ENCODE results near the gene TCF12. TPM values are rescaled to one million over a fixed set of nuclear protein-coding genes. Genes with fewer than 3 reads are reported as not detected.
A peak's percentile ranks its signal among the peaks of the same experiment; 100 is the strongest.

TCF12 gene
- total RNA-seq, result 155 TPM

DNA sequence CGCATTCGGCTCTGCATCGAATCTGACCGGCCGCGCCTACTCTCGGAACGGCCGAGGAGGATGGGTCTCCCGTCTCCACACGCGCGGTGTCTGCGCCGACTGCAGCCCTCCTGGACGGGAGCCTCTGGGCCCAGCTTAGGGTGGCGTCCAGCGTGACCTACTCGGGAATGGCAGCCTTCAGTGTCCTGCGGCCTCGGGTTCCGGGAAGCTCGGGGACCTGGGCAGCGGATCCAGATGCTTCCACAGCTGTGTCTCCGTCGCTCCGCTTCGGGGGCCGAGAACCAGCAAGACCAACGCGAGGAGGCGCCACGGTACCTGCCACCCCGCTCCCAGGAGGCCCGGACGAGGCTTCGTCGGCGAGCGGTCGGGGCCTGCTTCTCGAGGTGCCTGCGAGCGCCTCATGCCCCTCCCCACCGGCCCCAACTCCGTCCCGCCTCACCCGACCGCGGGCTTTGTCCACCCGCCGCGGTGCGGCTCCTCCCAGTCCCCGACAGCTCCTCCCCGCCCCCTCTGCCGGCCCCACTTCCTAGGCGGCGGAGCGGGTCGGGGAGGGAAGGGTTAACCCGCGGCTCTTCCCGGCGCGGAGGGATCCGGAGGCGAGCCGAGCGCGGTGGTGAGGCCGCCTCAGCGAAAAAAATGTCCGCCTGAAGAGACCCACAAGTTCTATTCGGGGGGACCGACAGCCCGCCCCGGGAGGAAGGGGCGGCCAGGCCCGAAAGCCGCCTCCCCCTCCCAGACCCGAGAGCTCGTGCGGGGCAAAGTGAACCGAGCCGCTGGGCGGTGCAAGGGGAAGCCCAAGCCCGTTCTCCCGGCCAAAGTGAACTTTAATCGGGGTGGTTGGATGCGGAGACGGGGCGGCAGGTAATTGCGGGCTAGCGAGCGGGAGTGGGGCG lies at the start of gene TCF12:
TSS of gene TCF12 (plus strand) at position 599 of the 893 bp plus-strand sequence. CDS start 1,270 bp downstream, outside the sequence.
- intact Hi-C loops (cut with DNase I), result loop anchor here (2.0 kb wide), 1 partner anchor 31 kb away; no protein-coding TSS in a partner anchor

DNA sequence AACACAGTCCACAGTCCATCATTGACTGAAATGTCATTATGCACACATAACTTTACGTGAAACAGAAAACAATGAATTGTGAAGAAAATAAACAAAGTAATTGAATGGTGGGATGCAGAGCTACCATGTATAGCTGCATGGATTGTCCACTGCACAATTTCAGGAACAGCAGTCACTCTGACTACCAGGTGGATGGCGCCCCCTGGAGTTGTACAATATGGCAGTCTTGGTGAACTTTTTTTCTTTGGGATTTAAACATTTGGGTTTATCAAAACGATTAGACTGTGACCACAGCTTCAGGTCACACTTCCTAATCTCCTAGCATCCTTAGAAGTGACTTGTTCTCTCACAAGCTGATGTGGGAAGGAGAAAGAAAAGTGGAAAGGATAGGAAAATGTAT lies 48.9 kb upstream of the TCF12 start:
- DNase-seq (ENCODE audit: low spot score) (peak; percentile 65), ATAC-seq (no peak)
- intact Hi-C loops (cut with DNase I), result no loop called here

More for the DNA sequence above, at the start of gene TCF12:
- DNase-seq (ENCODE audit: low spot score), result peak; percentile 97
- ATAC-seq, result peak; percentile 98

DNA sequence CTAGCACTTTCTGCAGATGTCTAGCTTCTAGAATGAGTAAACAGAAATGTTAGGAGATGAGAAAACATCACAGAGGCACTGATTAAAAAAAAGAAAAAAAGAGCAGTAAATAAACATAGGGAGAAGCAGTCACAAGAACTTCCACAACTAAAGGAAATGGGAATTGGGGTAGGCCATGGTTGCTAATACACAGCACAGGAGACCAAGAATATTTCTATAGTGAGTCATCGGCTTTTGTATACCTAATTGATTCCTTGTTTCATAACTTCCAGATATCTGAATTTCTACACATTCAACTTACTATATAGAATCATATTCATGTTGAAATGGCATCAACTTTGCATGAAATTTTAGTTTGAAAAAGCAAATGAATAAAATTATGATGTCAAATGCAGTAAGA lies 47.3 kb upstream of the TCF12 start:
- intact Hi-C loops (cut with DNase I), result no loop called here
- ATAC-seq, result no peak
- no peak for DNase-seq (ENCODE audit: low spot score)

DNA sequence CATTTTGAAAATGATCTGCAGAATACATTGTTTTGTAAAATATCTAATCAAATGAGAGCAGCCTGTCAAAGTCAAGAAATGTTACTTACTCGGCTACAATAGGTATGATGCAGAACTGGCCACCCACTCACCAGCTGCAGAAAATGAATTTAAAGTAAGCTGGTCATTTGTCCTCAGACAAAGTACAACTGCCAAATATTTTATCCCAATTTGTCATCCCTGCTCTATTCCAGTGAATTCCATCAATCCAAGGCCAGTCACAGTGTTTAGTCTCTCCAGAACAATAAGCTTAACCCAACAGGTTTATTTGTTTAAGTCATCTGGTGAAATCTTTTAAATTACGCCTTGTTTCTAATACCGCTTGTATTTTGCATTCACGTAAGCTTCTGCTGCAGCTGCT lies 46.6 kb upstream of the TCF12 start:
- DNase-seq (ENCODE audit: low spot score) (no peak), ATAC-seq (no peak)
- intact Hi-C loops (cut with DNase I), result no loop called here

DNA sequence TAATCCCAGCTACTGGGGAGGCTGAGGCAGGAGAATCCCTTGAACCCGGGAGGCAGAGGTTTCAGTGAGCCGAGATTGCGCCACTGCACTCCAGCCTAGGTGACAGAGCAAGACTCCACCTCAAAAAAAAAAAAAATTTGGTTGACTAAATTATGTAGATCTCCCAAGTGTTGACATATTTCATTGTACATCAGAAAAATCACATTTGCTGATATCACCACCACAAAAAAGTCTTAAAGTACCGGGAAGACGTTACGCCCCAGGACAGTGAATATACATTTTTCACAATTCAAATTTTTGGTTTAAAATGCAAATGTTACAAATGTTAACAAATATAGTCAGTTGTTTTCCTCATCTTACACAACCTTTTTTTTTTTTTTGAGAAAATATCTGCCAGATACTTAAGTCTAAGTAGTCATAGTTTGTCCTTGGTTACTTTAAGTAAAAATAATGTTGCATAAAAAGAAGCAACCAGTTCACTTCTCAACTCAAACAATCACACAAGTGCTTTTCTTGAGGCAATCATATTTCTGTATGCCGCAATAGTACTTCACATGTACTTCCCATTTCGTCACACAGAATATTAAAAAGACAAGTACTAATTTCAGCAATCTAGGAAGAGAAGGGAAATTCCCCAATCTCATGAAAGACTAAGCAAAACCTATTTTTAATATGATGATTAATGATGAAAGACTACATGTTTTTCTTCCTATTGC lies 41.0 kb upstream of the TCF12 start:
- no peak for ATAC-seq
- no peak for DNase-seq (ENCODE audit: low spot score)
- intact Hi-C loops (cut with DNase I), result no loop called here

DNA sequence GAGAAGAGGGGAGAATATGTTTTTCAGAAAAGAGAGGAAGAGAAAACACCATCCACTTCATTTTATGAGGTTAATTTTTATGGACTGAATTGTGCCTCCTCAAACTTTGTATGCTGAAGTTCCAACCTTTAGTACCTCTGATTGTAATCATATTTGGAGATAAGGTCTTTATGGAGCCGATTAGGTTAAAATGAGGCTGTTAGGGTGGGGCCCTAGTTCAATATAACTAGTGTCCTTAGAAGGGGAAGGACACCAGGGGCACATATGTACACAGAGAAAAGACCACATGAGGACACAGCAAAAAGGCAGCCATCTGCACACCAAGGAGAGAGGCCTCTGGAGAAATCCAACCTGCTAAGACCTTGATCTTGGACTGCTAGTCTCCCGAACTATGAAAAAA lies 38.9 kb upstream of the TCF12 start:
- ATAC-seq, result no peak
- DNase-seq (ENCODE audit: low spot score), result no peak
- intact Hi-C loops (cut with DNase I), result no loop called here

DNA sequence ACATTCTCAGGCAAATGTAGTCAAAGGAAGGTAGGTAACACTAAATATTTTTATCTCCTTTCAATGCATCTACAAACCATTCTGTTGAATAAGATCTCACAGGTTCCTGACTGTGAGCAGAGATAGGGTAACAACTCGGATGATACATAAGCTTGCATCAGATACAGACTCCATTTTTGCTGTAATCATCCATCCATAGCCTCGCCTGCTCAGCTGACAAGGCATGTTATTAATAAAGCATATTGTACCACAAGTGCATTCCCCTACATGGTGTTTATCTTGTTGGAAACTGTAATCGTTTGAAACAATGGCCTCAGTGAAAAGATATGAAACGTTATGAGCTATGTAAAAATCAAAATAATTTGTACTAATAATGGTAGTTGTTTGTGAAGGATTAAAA lies 35.4 kb upstream of the TCF12 start:
- intact Hi-C loops (cut with DNase I), result no loop called here
- no peak for DNase-seq (ENCODE audit: low spot score)

DNA sequence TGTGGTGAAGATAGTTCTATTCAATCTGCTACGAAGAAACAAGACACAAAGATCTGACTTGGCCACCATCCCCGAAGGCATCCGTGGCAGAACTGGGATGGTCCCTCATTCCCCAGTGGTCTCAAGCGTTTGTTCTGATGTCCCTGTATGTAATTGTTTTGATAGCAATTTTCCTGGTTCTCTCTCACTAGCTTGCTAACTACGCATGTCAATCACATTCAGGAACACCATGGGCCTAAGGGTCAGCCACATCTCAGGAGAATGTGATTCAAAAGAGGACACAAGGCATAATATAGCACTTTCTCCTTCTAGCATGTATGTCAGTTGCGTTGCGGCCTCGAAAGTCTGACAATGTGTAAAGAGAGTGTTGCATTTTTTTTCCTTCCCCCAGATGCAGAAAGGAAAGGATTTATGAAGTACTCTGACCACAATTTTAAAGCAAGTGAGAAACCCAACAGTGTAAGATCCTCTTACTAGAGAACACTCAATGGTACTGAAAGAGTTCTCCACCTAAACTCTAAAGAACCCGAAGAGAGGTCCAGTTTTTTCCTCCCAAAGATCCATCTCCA lies 32.0 kb upstream of the TCF12 start:
- DNase-seq (ENCODE audit: low spot score) (no peak), ATAC-seq (peak; percentile 5)
- intact Hi-C loops (cut with DNase I), result loop anchor here (2.0 kb wide), 1 partner anchor 32 kb away; the partner anchor contains the start of gene TCF12

More for the DNA sequence above, 35.4 kb upstream of the TCF12 start:
- ATAC-seq, result no peak

DNA sequence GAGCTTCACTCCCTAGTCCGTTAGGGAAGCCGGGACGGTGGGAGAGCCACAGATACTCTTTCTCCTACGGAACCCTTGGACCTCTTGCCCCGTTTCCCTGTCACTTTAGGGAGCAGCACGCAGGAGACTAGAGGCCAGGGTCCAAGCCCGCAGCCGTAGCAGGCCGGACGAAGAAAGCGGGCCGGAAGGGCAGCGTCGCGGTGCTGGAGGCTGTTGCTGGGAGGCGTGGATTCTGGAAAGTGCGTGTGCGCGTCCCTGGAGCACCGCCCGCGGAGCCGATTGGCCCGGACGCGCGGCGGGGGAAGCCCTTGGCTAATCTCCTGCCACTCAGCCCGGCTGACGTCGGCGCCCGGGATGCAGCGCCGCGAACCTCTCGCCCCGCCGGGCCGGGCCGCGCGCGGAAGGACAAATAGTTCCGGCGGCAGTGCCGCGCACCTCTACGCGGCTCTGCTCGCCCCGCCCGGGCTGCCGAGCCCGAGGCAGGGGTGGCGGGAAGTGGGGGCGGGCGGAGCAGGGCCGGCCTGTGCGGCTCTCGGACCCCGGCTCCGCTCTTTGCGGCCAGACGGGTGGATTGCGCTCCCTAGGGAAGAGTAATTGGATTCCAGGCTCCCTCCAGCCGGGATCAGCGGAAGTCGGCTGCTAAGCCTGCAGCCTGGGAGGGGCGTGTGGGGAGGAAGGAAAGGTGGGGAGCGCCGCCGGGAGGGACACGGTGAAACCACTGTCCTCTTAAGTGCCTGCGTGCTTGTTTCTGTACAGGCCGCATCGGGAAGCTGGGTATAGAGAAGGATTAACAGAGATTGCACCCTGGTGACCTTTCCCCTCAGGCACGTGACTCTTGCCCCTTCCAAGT lies 31.3 kb upstream of the TCF12 start:
- intact Hi-C loops (cut with DNase I), result loop anchor here (2.0 kb wide), 1 partner anchor 32 kb away; the partner anchor contains the start of gene TCF12
- ATAC-seq (peak; percentile 99), DNase-seq (ENCODE audit: low spot score) (peak; percentile 95)

DNA sequence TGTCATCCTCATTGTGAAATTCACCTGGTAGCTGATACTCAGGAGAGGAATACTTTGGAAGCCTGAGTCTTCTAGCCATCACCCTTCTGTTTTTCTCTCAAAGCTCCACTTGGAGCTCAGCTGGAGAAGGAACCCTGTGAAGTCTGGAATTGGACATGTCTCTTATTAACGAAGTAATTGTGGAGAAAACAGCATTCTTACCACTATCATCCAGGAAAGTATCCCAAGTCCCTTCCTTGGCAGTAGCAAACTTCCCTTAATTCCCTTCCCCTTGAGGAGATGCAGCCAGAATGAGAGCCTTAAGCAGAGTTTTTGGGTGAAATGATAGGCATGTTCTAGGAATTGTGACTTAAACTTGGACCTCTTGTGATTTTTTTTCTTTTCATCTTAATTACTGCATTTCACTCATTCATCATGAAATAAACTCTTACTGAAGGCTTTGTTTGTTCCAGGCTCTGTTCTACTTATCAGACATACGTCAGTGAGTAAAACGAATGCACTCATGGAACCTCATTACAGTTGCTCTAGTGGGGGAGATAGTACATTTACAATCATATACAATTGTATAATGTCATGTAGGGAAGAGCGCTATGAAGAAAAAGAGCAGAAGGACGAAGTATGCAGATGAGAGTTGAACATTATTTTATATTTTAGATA lies 30.5 kb upstream of the TCF12 start:
- intact Hi-C loops (cut with DNase I), result loop anchor here (2.0 kb wide), 1 partner anchor 31 kb away; the partner anchor contains the start of gene TCF12
- DNase-seq (ENCODE audit: low spot score) (no peak), ATAC-seq (no peak)

DNA sequence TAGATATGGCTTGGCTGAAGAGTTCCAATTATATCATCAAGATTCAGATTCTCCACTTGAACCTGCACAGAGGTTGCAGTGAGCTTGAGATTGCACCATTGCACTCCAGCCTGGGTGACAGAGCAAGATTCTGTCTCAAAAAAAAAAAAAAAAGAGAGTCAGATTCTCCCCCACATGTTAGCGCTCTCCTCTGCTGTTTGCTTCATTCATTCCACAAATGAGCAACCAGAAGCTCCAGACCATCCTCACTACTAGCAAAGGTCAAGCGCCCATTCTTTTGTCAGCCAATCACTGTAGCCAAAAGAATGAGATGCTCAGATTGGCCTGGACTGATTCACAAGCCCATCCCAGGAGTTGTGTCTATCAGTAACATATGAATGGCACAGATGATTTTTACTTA lies 28.4 kb upstream of the TCF12 start:
- intact Hi-C loops (cut with DNase I), result no loop called here
- ATAC-seq (no peak), DNase-seq (ENCODE audit: low spot score) (no peak)

DNA sequence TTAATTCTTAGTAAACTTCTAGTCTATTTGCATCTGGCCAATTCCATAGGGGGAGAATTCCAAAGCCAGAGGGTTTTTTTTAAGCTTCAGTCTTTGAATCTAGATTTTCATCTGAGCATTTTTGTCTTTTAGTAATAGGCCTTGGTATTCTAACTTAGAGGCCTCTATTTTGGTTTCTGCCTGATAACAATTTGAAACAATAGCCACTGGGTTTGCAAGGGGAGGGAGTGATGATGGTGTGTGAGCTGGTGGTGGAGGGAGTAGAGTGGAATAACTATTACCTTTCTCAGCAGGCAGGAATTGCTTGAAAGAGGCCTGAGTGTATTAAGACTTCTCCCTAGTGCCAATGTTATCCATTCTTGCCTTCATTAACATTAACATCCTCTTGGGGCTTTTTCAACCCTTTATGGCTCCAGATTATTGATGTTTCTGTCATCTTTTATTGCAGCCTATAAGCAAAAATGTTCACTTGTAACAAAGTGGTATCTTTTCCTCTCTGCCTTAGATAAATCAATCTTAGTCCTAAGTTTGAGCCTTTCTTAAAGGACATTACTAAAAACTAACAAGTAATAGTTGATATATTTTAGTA lies 26.5 kb upstream of the TCF12 start:
- DNase-seq (ENCODE audit: low spot score) (no peak), ATAC-seq (no peak)
- intact Hi-C loops (cut with DNase I), result no loop called here

DNA sequence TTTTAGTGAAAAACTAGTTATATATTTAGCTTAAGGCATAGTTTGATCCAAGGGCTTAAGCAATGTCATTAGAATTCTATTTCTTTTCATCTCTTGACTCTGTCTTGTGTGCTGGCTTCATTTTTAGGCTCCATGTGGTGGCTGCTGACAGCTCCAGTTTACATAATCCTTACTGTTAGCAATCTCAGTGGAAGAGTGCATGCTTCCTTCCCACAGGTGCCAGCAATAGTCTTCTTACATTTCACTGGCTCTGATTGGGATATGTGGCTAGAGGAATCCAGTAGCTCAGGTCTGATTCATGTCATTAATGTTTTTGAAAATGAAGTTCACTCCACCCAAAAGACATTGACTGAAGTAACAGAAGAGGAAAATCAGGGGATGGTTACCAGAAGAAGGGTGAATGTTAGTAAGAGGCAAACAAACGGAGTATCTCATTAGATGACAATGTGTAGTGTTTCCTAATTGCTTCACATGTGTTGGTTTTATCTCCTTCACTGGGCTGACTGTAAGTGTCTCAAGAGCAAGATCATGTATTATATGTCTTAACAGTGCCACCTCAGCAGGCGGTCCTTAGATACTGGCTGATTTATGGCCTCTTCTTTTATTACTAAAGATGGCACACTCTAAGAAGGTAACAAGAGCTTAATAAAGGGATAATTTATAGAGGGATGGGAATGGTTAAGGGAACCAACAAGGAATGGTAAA lies 25.6 kb upstream of the TCF12 start:
- no peak for DNase-seq (ENCODE audit: low spot score)
- intact Hi-C loops (cut with DNase I), result no loop called here
- ATAC-seq, result no peak

DNA sequence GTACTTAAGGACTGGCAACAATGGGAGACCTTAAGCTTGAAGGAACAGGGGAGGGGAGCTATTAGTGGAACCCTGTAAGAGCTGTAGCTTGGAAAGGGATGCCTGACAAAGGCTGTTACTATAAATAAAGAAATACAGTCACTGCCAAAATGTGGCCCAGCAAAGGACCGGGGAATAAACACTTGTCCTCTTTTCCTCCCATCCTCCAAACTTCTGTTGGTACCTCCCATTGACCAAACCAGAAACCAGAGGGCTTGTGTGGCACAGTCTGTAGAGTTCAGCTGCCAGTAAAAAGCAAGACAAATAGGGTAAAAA lies 25.1 kb upstream of the TCF12 start:
- DNase-seq (ENCODE audit: low spot score) (no peak), ATAC-seq (no peak)
- intact Hi-C loops (cut with DNase I), result no loop called here

DNA sequence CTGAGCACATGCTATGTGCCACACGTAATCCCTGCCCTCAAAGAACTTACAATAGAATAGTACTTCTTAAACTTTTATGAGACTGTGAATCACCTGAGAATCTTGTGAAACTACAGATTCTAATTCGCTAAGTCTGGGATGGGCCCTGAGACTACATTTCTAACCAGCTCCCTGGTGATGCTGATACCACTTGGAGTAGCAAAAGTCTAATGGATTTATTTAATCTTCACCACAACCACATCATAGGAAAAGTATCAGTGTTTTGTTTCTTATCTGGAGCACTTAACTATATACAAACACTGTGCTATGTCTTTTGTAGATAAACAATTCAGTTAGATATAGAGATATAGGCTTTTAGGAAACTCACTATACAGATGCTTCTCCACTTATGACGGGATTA lies 23.8 kb upstream of the TCF12 start:
- no peak for DNase-seq (ENCODE audit: low spot score)
- intact Hi-C loops (cut with DNase I), result no loop called here
- ATAC-seq, result no peak

DNA sequence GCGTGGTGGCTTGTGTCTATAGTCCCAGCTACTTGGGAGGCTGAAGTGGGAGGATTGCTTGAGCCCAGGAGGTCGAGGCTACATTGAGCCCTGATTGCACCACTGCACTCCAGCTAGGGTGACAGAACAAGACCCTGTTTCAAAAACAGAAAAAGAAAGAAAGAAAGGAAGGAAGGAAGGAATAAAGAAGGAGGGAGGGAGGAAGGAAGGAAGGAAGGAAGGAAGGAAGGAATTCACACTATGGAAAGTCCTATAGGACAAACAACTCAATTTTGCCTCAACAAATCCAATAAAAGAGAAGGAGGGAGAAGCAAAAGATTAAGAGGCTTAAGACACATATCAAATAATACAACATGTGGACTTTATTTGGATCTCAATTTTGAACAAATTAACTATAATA lies 16.5 kb upstream of the TCF12 start:
- intact Hi-C loops (cut with DNase I), result no loop called here
- no peak for DNase-seq (ENCODE audit: low spot score)
- no peak for ATAC-seq

DNA sequence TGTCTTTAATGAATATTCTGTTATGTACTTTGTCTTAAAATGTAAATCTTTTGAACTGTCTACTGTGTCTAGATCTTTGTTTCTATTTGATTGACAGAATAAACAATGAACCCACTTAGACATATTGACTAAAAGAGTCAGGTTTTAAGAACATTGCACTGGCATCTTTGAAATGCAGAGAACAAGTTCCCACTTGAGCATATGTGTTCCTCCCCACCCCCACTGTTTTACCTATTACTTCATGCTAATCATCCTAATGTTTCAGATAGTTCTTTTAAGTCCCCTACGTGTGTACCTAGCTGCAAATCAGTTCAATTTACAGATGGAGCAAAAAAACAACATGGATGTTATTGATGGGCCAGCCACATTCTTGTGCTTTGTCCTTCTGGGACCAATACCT lies 11.7 kb upstream of the TCF12 start:
- intact Hi-C loops (cut with DNase I), result no loop called here
- ATAC-seq (no peak), DNase-seq (ENCODE audit: low spot score) (no peak)

DNA sequence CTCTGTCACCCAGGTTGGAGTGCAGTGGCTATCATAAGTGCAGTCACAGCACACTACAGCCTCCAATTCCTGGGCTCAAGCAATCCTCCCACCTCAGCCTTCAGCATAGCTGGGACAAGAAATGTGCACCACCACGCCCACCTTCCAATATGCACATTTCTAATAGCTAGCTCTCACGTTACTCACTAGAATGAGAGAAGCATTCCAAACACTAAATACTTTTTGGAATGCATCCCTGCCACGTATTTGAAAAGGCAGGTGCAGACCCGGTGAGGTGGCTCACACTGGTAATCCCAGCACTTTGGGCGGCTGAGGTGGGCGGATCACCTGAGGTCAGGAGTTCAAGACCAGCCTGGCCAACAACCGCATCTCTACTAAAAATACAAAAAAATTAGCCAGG lies 7.6 kb upstream of the TCF12 start:
- no peak for DNase-seq (ENCODE audit: low spot score)
- ATAC-seq, result no peak
- intact Hi-C loops (cut with DNase I), result no loop called here
